Ectodermal cell (in vitro differentiated cells): ENCODE results near the gene KPNA3.
"Not testable (repeated sequence)": the region's sequence is repeated elsewhere in the genome, so short reads cannot be mapped to it uniquely, and the experiment has no call there.

Experiments
- H3K27ac ChIP-seq: 2 replicates; pipeline ENCODE4 v1.7.0; 2013; ENCODE audit warnings: mild to moderate bottlenecking, low read depth, low read length; ENCODE audit not compliant: insufficient read depth, poor library complexity, severe bottlenecking
- H3K27me3 ChIP-seq: 2 replicates; pipeline ENCODE4 v1.7.0; 2013; ENCODE audit warnings: mild to moderate bottlenecking, low read length; ENCODE audit not compliant: insufficient read depth, control insufficient read depth, poor library complexity, severe bottlenecking
- H3K36me3 ChIP-seq: one replicate; pipeline ENCODE4 v1.7.0; 2013; ENCODE audit warnings: low read length; ENCODE audit not compliant: control insufficient read depth, insufficient read depth
- H3K4me1 ChIP-seq: one replicate; pipeline ENCODE4 v1.7.0; 2013; ENCODE audit warnings: low read length; ENCODE audit not compliant: control insufficient read depth, insufficient read depth
- H3K4me3 ChIP-seq: 2 replicates; pipeline ENCODE4 v1.7.0; 2013; ENCODE audit warnings: low read depth, low read length, control low read depth; ENCODE audit not compliant: insufficient read depth
- H3K9me3 ChIP-seq: 2 replicates; pipeline ENCODE4 v1.7.0; 2013; ENCODE audit warnings: mild to moderate bottlenecking, low read length, moderate library complexity; ENCODE audit not compliant: control insufficient read depth
- WGBS, 2 experiments: methylation state at CpG; one replicate each; pipeline ENCODE4 v1.1.7; 2013; ENCODE audit warnings: missing lambda C conversion rate in 2 of 2; 5-methylcytosine and 5-hydroxymethylcytosine counted together

KPNA3 gene

GRCh38 chr13:49810567-49811526 lies 18.4 kb upstream of the KPNA3 start:
- Histone ChIP-seq H3K4me3 (no peak overlapping the region), H3K27ac (no peak overlapping the region), H3K4me1 (no peaks in the 10 kb centered on the region), H3K9me3 (no peaks in the 10 kb centered on the region), H3K27me3 (no peaks in the 10 kb centered on the region), H3K36me3 (no peaks in the 10 kb centered on the region)
- 83 to 85% methylated on average over 6 of the region's 6 CpGs for WGBS, 2 experiments

GRCh38 chr13:49807681-49808080 lies 15.2 kb upstream of the KPNA3 start:
- Histone ChIP-seq H3K27ac (no peak overlapping the region), H3K27me3 (no peaks in the 10 kb centered on the region), H3K36me3 (no peaks in the 10 kb centered on the region), H3K9me3 (no peaks in the 10 kb centered on the region), H3K4me1 (no peaks in the 10 kb centered on the region), H3K4me3 (no peak overlapping the region)
- 92 to 93% methylated on average over 5 of the region's 6 CpGs for WGBS, 2 experiments

GRCh38 chr13:49806126-49806536 lies 13.6 kb upstream of the KPNA3 start:
- Histone ChIP-seq H3K4me1 (no peaks in the 10 kb centered on the region), H3K36me3 (no peaks in the 10 kb centered on the region), H3K9me3 (no peaks in the 10 kb centered on the region), H3K27me3 (no peaks in the 10 kb centered on the region), H3K4me3 (no peak overlapping the region), H3K27ac (no peak overlapping the region)
- WGBS, 2 experiments = 61% methylated on average over 3 of the region's 3 CpGs

- H3K27me3 ChIP-seq, H3K4me1 ChIP-seq, H3K36me3 ChIP-seq, H3K9me3 ChIP-seq, H3K27ac ChIP-seq, H3K4me3 ChIP-seq: not testable (repeated sequence)
- 86 to 93% methylated on average over 10 of the region's 10 CpGs for WGBS, 2 experiments
Measured at GRCh38 chr13:49803047-49803446, 10.6 kb upstream of the KPNA3 start.

- Histone ChIP-seq H3K4me3 (no peak overlapping the region), H3K27me3 (no peaks in the 10 kb centered on the region), H3K27ac (no peak overlapping the region), H3K9me3 (no peaks in the 10 kb centered on the region), H3K36me3 (no peaks in the 10 kb centered on the region), H3K4me1 (no peaks in the 10 kb centered on the region)
- whole genome bisulfite sequencing, 2 experiments = 82 to 94% methylated on average over 4 to 5 of the region's 5 CpGs
Measured at GRCh38 chr13:49802426-49802825, 9.9 kb upstream of the KPNA3 start.

GRCh38 chr13:49791711-49792549 lies 552 bp downstream of the KPNA3 start:
- no peaks in the 10 kb centered on the region for H3K9me3 ChIP-seq
- no peaks in the 10 kb centered on the region for H3K27me3 ChIP-seq
- peak overlapping the region; percentile 86 for H3K27ac ChIP-seq
- H3K4me1 ChIP-seq = peaks cover 8% of the 10 kb centered on the region
- peak overlapping the region; percentile 86 for H3K4me3 ChIP-seq
- 0% methylated on average over 92 to 96 of the region's 98 CpGs for WGBS, 2 experiments
- no peaks in the 10 kb centered on the region for H3K36me3 ChIP-seq

- WGBS, 2 experiments = 5% methylated on average over 9 of the region's 9 CpGs
- H3K27me3 ChIP-seq = no peaks in the 10 kb centered on the region
- H3K27ac ChIP-seq = peak overlapping the region; percentile 86
- H3K4me3 ChIP-seq = peak overlapping the region; percentile 86
- H3K36me3 ChIP-seq = no peaks in the 10 kb centered on the region
- H3K4me1 ChIP-seq = peaks cover 8% of the 10 kb centered on the region
- no peaks in the 10 kb centered on the region for H3K9me3 ChIP-seq
Measured at GRCh38 chr13:49791315-49791710, 1.2 kb downstream of the KPNA3 start.

- no peaks in the 10 kb centered on the region for H3K27me3 ChIP-seq
- no peaks in the 10 kb centered on the region for H3K9me3 ChIP-seq
- whole genome bisulfite sequencing, 2 experiments = 95 to 97% methylated on average over 8 of the region's 8 CpGs
- no peak overlapping the region for H3K4me3 ChIP-seq
- no peaks in the 10 kb centered on the region for H3K36me3 ChIP-seq
- H3K4me1 ChIP-seq = peaks cover 8% of the 10 kb centered on the region
- H3K27ac ChIP-seq = no peak overlapping the region
Measured at GRCh38 chr13:49789968-49790367, 2.5 kb downstream of the KPNA3 start.

GRCh38 chr13:49786401-49787008 lies 6.0 kb downstream of the KPNA3 start:
- Histone ChIP-seq H3K4me3 (no peak overlapping the region), H3K27ac (no peak overlapping the region), H3K36me3 (no peaks in the 10 kb centered on the region), H3K9me3 (no peaks in the 10 kb centered on the region), H3K4me1 (peaks cover 8% of the 10 kb centered on the region), H3K27me3 (no peaks in the 10 kb centered on the region)
